ENCODE results near the gene PSPN.

Gene PSPN

GRCh38 chr19:6375411-6376010 is at the start of gene PSPN:
PSPN (minus strand) TSS chr19:6375933; CDS start chr19:6375849, 84 bp downstream.
- peaks cover 15% of the 10 kb centered on the region for H3K36me3 Mint-ChIP-seq (ENCODE audit: low read depth)
- H3K27me3 Mint-ChIP-seq (ENCODE audit: low read depth), result no peaks in the 10 kb centered on the region
- no peak within 1 kb of the TSS for H3K4me3 Mint-ChIP-seq
- peaks cover 10% of the 10 kb centered on the region for H3K4me1 Mint-ChIP-seq (ENCODE audit: low read depth)
- H3K9me3 Mint-ChIP-seq, result no peaks in the 10 kb centered on the region
- no peak within 1 kb of the TSS for H3K27ac Mint-ChIP-seq

- Mint-ChIP-seq H3K4me1 (ENCODE audit: low read depth) (peaks cover 20% of the 10 kb centered on the region), H3K4me3 (peak overlapping the region; percentile 75), H3K27ac (peak overlapping the region; percentile 87), H3K27me3 (ENCODE audit: low read depth) (no peaks in the 10 kb centered on the region), H3K36me3 (ENCODE audit: low read depth) (peaks cover 8% of the 10 kb centered on the region), H3K9me3 (no peaks in the 10 kb centered on the region)
Measured at GRCh38 chr19:6424939-6425731, 49.4 kb upstream of the PSPN start.

- Mint-ChIP-seq H3K27me3 (ENCODE audit: low read depth) (no peaks in the 10 kb centered on the region), H3K4me3 (peak within 1 kb of the TSS; percentile 90), H3K9me3 (no peaks in the 10 kb centered on the region), H3K36me3 (ENCODE audit: low read depth) (peaks cover 12% of the 10 kb centered on the region), H3K27ac (peak within 1 kb of the TSS; percentile 87), H3K4me1 (ENCODE audit: low read depth) (peaks cover 20% of the 10 kb centered on the region)
Measured at GRCh38 chr19:6424195-6424938, 48.6 kb upstream of the PSPN start, which contains the start of gene KHSRP. KHSRP (minus strand) TSS chr19:6424811; CDS start chr19:6424701, 110 bp downstream.

- Mint-ChIP-seq H3K36me3 (ENCODE audit: low read depth) (peaks cover 14% of the 10 kb centered on the region), H3K4me3 (peak overlapping the region; percentile 90), H3K4me1 (ENCODE audit: low read depth) (peaks cover 20% of the 10 kb centered on the region), H3K27me3 (ENCODE audit: low read depth) (no peaks in the 10 kb centered on the region), H3K9me3 (no peaks in the 10 kb centered on the region), H3K27ac (peak overlapping the region; percentile 76)
Measured at GRCh38 chr19:6423499-6424194, 47.9 kb upstream of the PSPN start.

GRCh38 chr19:6421075-6422014 is 45.6 kb upstream of the PSPN start:
- Mint-ChIP-seq H3K9me3 (no peaks in the 10 kb centered on the region), H3K36me3 (ENCODE audit: low read depth) (peaks cover 18% of the 10 kb centered on the region), H3K4me3 (no peak overlapping the region), H3K27ac (no peak overlapping the region), H3K4me1 (ENCODE audit: low read depth) (peaks cover 20% of the 10 kb centered on the region), H3K27me3 (ENCODE audit: low read depth) (no peaks in the 10 kb centered on the region)

GRCh38 chr19:6418562-6418932 is 42.8 kb upstream of the PSPN start:
- Mint-ChIP-seq H3K4me1 (ENCODE audit: low read depth) (peaks cover 14% of the 10 kb centered on the region), H3K4me3 (no peak overlapping the region), H3K9me3 (no peaks in the 10 kb centered on the region), H3K36me3 (ENCODE audit: low read depth) (peaks cover 23% of the 10 kb centered on the region), H3K27ac (no peak overlapping the region), H3K27me3 (ENCODE audit: low read depth) (no peaks in the 10 kb centered on the region)

- peaks cover 23% of the 10 kb centered on the region for H3K36me3 Mint-ChIP-seq (ENCODE audit: low read depth)
- H3K27ac Mint-ChIP-seq, result no peak overlapping the region
- H3K27me3 Mint-ChIP-seq (ENCODE audit: low read depth), result no peaks in the 10 kb centered on the region
- H3K4me1 Mint-ChIP-seq (ENCODE audit: low read depth), result peaks cover 9% of the 10 kb centered on the region
- no peak overlapping the region for H3K4me3 Mint-ChIP-seq
- no peaks in the 10 kb centered on the region for H3K9me3 Mint-ChIP-seq
Measured at GRCh38 chr19:6417713-6418561, 42.2 kb upstream of the PSPN start.

GRCh38 chr19:6416658-6417405 is 41.1 kb upstream of the PSPN start:
- H3K9me3 Mint-ChIP-seq, result no peaks in the 10 kb centered on the region
- no peaks in the 10 kb centered on the region for H3K4me1 Mint-ChIP-seq (ENCODE audit: low read depth)
- H3K4me3 Mint-ChIP-seq, result no peak overlapping the region
- H3K36me3 Mint-ChIP-seq (ENCODE audit: low read depth), result peaks cover 19% of the 10 kb centered on the region
- no peak overlapping the region for H3K27ac Mint-ChIP-seq
- no peaks in the 10 kb centered on the region for H3K27me3 Mint-ChIP-seq (ENCODE audit: low read depth)

GRCh38 chr19:6415591-6416190 is 40.0 kb upstream of the PSPN start:
- Mint-ChIP-seq H3K4me1 (ENCODE audit: low read depth) (no peaks in the 10 kb centered on the region), H3K27me3 (ENCODE audit: low read depth) (no peaks in the 10 kb centered on the region), H3K27ac (no peak overlapping the region), H3K36me3 (ENCODE audit: low read depth) (peaks cover 19% of the 10 kb centered on the region), H3K9me3 (no peaks in the 10 kb centered on the region), H3K4me3 (no peak overlapping the region)

- Mint-ChIP-seq H3K27ac (no peak overlapping the region), H3K27me3 (ENCODE audit: low read depth) (no peaks in the 10 kb centered on the region), H3K36me3 (ENCODE audit: low read depth) (peaks cover 16% of the 10 kb centered on the region), H3K4me1 (ENCODE audit: low read depth) (no peaks in the 10 kb centered on the region), H3K4me3 (no peak overlapping the region), H3K9me3 (no peaks in the 10 kb centered on the region)
Measured at GRCh38 chr19:6414793-6415590, 39.3 kb upstream of the PSPN start.

GRCh38 chr19:6413721-6414643 is 38.2 kb upstream of the PSPN start:
- H3K27me3 Mint-ChIP-seq (ENCODE audit: low read depth), result no peaks in the 10 kb centered on the region
- H3K36me3 Mint-ChIP-seq (ENCODE audit: low read depth), result peaks cover 13% of the 10 kb centered on the region
- no peak overlapping the region for H3K27ac Mint-ChIP-seq

More at GRCh38 chr19:6413721-6414643, 38.2 kb upstream of the PSPN start:
- H3K4me1 Mint-ChIP-seq (ENCODE audit: low read depth), result no peaks in the 10 kb centered on the region
- H3K4me3 Mint-ChIP-seq, result no peak overlapping the region
- no peaks in the 10 kb centered on the region for H3K9me3 Mint-ChIP-seq

All from T-helper 1 cell treated with Interleukin-12 subunit alpha and Interleukin-12 subunit beta and Interleukin-4 antibody, amounts not matched to agents 30 μg/mL and 1 μg/mL, for 36 hours (primary cell).